ENCODE results near the gene PAX1. TPM values are rescaled to one million over a fixed set of nuclear protein-coding genes. Genes with fewer than 3 reads are reported as not detected.

The PAX1 gene
- total and polyA plus RNA-seq, 9 of the 15 experiments (the other 6 are each of a cell fraction or from before 2014, with no cell fraction given), result not detected

GRCh38 chr20:21714297-21715192 lies 9.1 kb downstream of the PAX1 start (continued):
- no peak for TF ChIP-seq PTTG1 (tag; IDR thresholded peaks at IDR 0.05; ENCODE audit: low read depth)
- no peak for TF ChIP-seq MCM3 (IDR thresholded peaks at IDR 0.05)
- TF ChIP-seq ZNF699 (CRISPR knock-in tag; IDR thresholded peaks at IDR 0.05; ENCODE audit: insufficient replicate concordance), result no peak

GRCh38 chr20:21715193-21715881 lies 9.9 kb downstream of the PAX1 start:
- no TSS peak for BruUV-seq (replicated peaks)
- 1% methylated on average over 7 of the region's 10 CpGs for WGBS (ENCODE audit: insufficient coverage, low coverage, missing lambda C conversion rate)
- Histone ChIP-seq H3K4me1 (replicated peaks in 1 of 2; ENCODE audit: control insufficient read depth in 2 of 2, insufficient read depth in 2 of 2, low read length in 2 of 2) (0 out of 5 replicates have a peak, but pooled peaks cover 0 to 4% of the 10 kb centered on the region in 2 experiments), H3K9me3 (replicated peaks; ENCODE audit: control insufficient read depth, insufficient read depth, low read depth, low read length) (no peaks in the 10 kb centered on the region), H3K79me2 (ENCODE audit: control insufficient read depth, insufficient read depth, low read length) (no peaks in the 10 kb centered on the region), H3K36me3 (ENCODE audit: control insufficient read depth, insufficient read depth, low read length) (no peaks in the 10 kb centered on the region), H3K4me2 (ENCODE audit: insufficient read depth, low read length) (no peak overlapping the region), H3K9me1 (ENCODE audit: control insufficient read depth, insufficient read depth, low read length) (no peaks in the 10 kb centered on the region), H3K9ac (ENCODE audit: insufficient read depth in 1 of 2, low read depth in 2 of 2, low read length in 2 of 2) (no peak overlapping the region), H3K27me3 (ENCODE audit: control insufficient read depth in 2 of 2, insufficient read depth in 2 of 2, low read length in 2 of 2) (peaks cover 0 to 21% of the 10 kb centered on the region in 2 experiments; a peak in 2 of 5 replicates), H4K20me1 (replicated peaks; ENCODE audit: control insufficient read depth, insufficient read depth, low read length) (no peaks in the 10 kb centered on the region), H2AFZ (ENCODE audit: low read depth, low read length) (no peak overlapping the region), H3K27ac (ENCODE audit: extremely low read depth, low read depth, low read length) (no peak overlapping the region), H3K4me3 (no peak overlapping the region)
- TF ChIP-seq U2AF2 (optimal IDR thresholded peaks at IDR 0.05; ENCODE audit: low read depth, low read length) (no peak), ZNF655 (CRISPR knock-in tag; IDR thresholded peaks at IDR 0.05) (no peak), ZNF274 (IDR thresholded peaks at IDR 0.05; ENCODE audit: borderline replicate concordance, low read depth, low read length) (no peak), RFX1 (IDR thresholded peaks at IDR 0.05) (no peak), HDAC1 (IDR thresholded peaks at IDR 0.05) (no peak), STAT6 (CRISPR knock-in tag; IDR thresholded peaks at IDR 0.05) (no peak), SIX5 (IDR thresholded peaks at IDR 0.05; ENCODE audit: borderline replicate concordance in 1 of 2, insufficient read depth in 1 of 2, low read depth in 1 of 2, low read length in 2 of 2) (no peak)
- intact Hi-C loops (cut with micrococcal nuclease) (no loop called here), in situ Hi-C loops (cut with MboI) (no loop called here)
- ATAC-seq (no peak), DNase-seq (ENCODE audit: extremely low read depth in 1 of 4, low spot score in 3 of 4) (no peak), FAIRE-seq (no peak)
- ChIA-PET POLR2A (no interaction called here), CTCF (ENCODE audit: low intra/inter-chr PET ratio) (interaction anchor here (0.6 kb wide), 1 partner anchor 1313 kb away, joined by 4 read pairs; no protein-coding TSS in a partner anchor)
